ENCODE measurements around the gene ZSWIM5.

DNA sequence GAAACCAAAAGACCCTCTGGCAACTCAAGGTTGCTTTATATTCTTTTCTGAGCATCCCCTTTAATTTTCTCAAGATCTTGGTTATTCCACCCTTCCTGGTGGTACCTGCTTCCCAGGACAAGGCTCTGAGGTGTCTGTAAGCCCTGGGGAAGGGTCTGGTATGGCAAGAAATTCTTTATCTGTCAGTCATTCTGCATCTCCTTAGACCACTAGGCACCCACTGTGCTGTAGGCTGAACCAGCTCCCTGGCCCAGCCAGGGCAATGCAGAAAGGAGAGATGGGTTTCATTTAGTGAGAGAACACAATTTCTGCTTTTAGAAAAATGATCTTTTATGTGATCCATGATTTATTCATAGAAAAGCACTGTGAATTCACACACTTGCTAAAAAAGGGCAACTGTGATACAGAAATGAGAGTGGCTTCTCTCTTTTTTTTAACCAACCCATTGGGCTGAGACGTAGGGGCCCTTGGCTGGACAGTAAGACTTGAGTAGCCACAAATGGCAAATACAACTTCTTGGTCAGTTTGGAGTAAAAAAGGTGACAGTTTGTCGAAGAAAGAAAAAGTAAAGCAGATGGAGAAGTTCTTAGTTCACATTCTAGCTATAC, 190.2 kb downstream of the ZSWIM5 start:
- TF ChIP-seq, protein P1, sequence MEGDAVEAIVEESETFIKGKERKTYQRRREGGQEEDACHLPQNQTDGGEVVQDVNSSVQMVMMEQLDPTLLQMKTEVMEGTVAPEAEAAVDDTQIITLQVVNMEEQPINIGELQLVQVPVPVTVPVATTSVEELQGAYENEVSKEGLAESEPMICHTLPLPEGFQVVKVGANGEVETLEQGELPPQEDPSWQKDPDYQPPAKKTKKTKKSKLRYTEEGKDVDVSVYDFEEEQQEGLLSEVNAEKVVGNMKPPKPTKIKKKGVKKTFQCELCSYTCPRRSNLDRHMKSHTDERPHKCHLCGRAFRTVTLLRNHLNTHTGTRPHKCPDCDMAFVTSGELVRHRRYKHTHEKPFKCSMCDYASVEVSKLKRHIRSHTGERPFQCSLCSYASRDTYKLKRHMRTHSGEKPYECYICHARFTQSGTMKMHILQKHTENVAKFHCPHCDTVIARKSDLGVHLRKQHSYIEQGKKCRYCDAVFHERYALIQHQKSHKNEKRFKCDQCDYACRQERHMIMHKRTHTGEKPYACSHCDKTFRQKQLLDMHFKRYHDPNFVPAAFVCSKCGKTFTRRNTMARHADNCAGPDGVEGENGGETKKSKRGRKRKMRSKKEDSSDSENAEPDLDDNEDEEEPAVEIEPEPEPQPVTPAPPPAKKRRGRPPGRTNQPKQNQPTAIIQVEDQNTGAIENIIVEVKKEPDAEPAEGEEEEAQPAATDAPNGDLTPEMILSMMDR (optimal IDR thresholded peaks at IDR 0.05 in 1 of 3, IDR thresholded peaks at IDR 0.05 in 1 of 3, conservative IDR thresholded peaks at IDR 0.05 in 1 of 3; ENCODE audit: extremely low read depth in 1 of 3, insufficient read depth in 2 of 3, low read length in 3 of 3) = no peak
- TF ChIP-seq EZH2 (IDR thresholded peaks at IDR 0.05; ENCODE audit: low read length) = no peak

Measured in keratinocyte (primary cell).